MM.1S (cell line): ENCODE data around the gene BARD1.
"Not testable (repeated sequence)": the region's sequence is repeated elsewhere in the genome, so short reads cannot be mapped to it uniquely, and the experiment has no call there.

Experiments used
- DNase-seq: peaks from one replicate; pipeline ENCODE4 v3.0.0-alpha.2; 2015
- H2AFZ ChIP-seq: fragments of 300-600 bp; sonication (generic); 2 replicates; pipeline ENCODE4 v1.6.0; 2016; ENCODE audit warnings: antibody characterized with exemption, low read length
- H3F3A ChIP-seq: fragments of 300-600 bp; sonication (generic); 2 replicates; pipeline ENCODE4 v1.6.1; 2016; ENCODE audit warnings: mild to moderate bottlenecking, antibody characterized with exemption, low read length, moderate library complexity, mixed read lengths; ENCODE audit not compliant: insufficient read depth
- H3K27ac ChIP-seq: fragments of 300-600 bp; sonication (generic); 2 replicates; pipeline ENCODE4 v1.5.1; 2016; ENCODE audit warnings: mild to moderate bottlenecking, low read length
- H3K27me3 ChIP-seq: fragments of 300-600 bp; sonication (generic); replicated peaks from 2 replicates; pipeline ENCODE4 v1.6.0; 2016; ENCODE audit warnings: low read length; ENCODE audit not compliant: insufficient read depth
- H3K36me3 ChIP-seq: fragments of 300-600 bp; sonication (generic); replicated peaks from 2 replicates; pipeline ENCODE4 v1.6.1; 2016; ENCODE audit warnings: mild to moderate bottlenecking, low read length, mixed read lengths; ENCODE audit not compliant: insufficient read depth
- H3K4me1 ChIP-seq: fragments of 300-600 bp; sonication (generic); 2 replicates; pipeline ENCODE4 v1.6.1; 2016; ENCODE audit warnings: low read length, mixed read lengths
- H3K4me2 ChIP-seq: fragments of 300-600 bp; sonication (generic); 2 replicates; pipeline ENCODE4 v1.6.0; 2016; ENCODE audit warnings: low read depth, low read length
- H3K4me3 ChIP-seq: fragments of 300-600 bp; sonication (generic); 2 replicates; pipeline ENCODE4 v1.5.1; 2016; ENCODE audit warnings: low read length, mixed read lengths
- H3K79me2 ChIP-seq: fragments of 300-600 bp; sonication (generic); 2 replicates; pipeline ENCODE4 v1.6.1; 2016; ENCODE audit warnings: mixed run types, low read length, mixed read lengths
- H3K9ac ChIP-seq: fragments of 300-600 bp; sonication (generic); 2 replicates; pipeline ENCODE4 v1.6.1; 2016; ENCODE audit warnings: low read length, mixed read lengths
- H3K9me2 ChIP-seq: fragments of 300-600 bp; sonication (generic); replicated peaks from 2 replicates; pipeline ENCODE4 v1.6.1; 2016; ENCODE audit warnings: mild to moderate bottlenecking, low read length, mixed read lengths; ENCODE audit not compliant: insufficient read depth
- H3K9me3 ChIP-seq: fragments of 300-600 bp; sonication (generic); replicated peaks from 2 replicates; pipeline ENCODE4 v1.6.1; 2016; ENCODE audit warnings: mild to moderate bottlenecking, low read length, mixed read lengths; ENCODE audit not compliant: insufficient read depth
- H4K20me1 ChIP-seq: fragments of 300-600 bp; sonication (generic); 2 replicates; pipeline ENCODE4 v1.6.1; 2016; ENCODE audit warnings: mild to moderate bottlenecking, low read length, moderate library complexity, mixed read lengths; ENCODE audit not compliant: insufficient read depth
- EZH2 ChIP-seq: fragments of 300-600 bp; sonication (generic); optimal IDR thresholded peaks from 2 replicates; pipeline ENCODE3; 2017; ENCODE audit warnings: low read depth, mild to moderate bottlenecking, antibody characterized with exemption, low read length, mixed read lengths
- EZH2phosphoT487 ChIP-seq: fragments of 300-600 bp; sonication (generic); IDR thresholded peaks from 2 replicates; pipeline ENCODE4 v1.6.1; 2018; ENCODE audit warnings: antibody characterized with exemption, low read length
- TF ChIP-seq, protein P1 (sequence below): fragments of 300-600 bp; sonication (generic); IDR thresholded peaks from 2 replicates; pipeline ENCODE4 v1.5.1; 2016; ENCODE audit warnings: antibody characterized with exemption, low read length, mixed read lengths

The BARD1 gene

DNA sequence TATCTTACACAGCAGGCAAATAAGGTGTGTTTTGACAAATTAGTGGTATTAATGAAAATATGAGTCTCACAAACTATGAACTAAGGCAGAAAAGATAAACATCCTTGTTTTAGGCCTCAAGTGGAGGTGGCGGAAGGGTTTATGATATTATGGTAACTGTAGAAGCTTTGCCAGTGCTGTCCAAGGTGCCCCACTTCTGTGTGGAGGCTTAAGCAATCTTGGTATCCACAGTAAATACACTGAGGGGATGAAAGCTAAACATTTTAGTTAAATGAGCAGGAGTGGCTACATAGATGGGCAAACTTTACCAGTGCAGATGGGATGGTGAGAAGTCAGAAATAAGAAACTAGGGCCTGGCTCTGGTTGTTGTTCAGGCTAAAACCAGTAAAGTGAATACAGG lies 84.7 kb downstream of the BARD1 start:
- Histone ChIP-seq H3K27ac (no peak overlapping the region), H3K27me3 (no peaks in the 10 kb centered on the region), H3K4me3 (no peak overlapping the region), H3K4me1 (no peaks in the 10 kb centered on the region), H3K4me2 (no peak overlapping the region), H3K79me2 (no peaks in the 10 kb centered on the region), H3K36me3 (peaks cover 10% of the 10 kb centered on the region; the same call in 1 of the 2 replicates), H3F3A (no peaks in the 10 kb centered on the region), H3K9me2 (no peaks in the 10 kb centered on the region), H3K9me3 (no peaks in the 10 kb centered on the region), H4K20me1 (no peaks in the 10 kb centered on the region), H2AFZ (no peak overlapping the region), H3K9ac (no peak overlapping the region)
- DNase-seq: no peak
- TF ChIP-seq, protein P1, sequence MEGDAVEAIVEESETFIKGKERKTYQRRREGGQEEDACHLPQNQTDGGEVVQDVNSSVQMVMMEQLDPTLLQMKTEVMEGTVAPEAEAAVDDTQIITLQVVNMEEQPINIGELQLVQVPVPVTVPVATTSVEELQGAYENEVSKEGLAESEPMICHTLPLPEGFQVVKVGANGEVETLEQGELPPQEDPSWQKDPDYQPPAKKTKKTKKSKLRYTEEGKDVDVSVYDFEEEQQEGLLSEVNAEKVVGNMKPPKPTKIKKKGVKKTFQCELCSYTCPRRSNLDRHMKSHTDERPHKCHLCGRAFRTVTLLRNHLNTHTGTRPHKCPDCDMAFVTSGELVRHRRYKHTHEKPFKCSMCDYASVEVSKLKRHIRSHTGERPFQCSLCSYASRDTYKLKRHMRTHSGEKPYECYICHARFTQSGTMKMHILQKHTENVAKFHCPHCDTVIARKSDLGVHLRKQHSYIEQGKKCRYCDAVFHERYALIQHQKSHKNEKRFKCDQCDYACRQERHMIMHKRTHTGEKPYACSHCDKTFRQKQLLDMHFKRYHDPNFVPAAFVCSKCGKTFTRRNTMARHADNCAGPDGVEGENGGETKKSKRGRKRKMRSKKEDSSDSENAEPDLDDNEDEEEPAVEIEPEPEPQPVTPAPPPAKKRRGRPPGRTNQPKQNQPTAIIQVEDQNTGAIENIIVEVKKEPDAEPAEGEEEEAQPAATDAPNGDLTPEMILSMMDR: no peak
- TF ChIP-seq EZH2 (no peak), EZH2phosphoT487 (no peak)

DNA sequence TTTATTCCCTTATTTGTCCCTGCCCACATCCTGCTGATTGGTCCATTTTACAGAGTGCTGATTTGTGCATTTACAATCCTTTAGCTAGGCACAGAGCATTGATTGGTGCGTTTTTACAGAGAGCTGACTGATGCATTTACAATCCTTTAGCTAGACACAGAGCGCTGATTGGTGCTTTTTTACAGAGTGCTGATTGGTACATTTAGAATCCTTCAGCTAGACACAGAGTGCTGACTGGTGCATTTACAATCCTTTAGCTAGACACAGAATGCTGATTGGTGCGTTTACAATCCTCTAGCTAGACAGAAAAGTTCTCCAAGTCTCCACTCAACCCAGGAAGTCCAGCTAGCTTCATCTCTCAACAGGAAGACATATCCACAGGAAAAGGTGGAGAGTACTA lies 91.6 kb downstream of the BARD1 start:
- H3K4me3 ChIP-seq, H3F3A ChIP-seq, H3K9me2 ChIP-seq, H3K4me1 ChIP-seq, DNase-seq, H3K9ac ChIP-seq, H4K20me1 ChIP-seq, H3K79me2 ChIP-seq, H2AFZ ChIP-seq, H3K27me3 ChIP-seq, H3K27ac ChIP-seq, H3K36me3 ChIP-seq, H3K4me2 ChIP-seq, H3K9me3 ChIP-seq: not testable (repeated sequence)

DNA sequence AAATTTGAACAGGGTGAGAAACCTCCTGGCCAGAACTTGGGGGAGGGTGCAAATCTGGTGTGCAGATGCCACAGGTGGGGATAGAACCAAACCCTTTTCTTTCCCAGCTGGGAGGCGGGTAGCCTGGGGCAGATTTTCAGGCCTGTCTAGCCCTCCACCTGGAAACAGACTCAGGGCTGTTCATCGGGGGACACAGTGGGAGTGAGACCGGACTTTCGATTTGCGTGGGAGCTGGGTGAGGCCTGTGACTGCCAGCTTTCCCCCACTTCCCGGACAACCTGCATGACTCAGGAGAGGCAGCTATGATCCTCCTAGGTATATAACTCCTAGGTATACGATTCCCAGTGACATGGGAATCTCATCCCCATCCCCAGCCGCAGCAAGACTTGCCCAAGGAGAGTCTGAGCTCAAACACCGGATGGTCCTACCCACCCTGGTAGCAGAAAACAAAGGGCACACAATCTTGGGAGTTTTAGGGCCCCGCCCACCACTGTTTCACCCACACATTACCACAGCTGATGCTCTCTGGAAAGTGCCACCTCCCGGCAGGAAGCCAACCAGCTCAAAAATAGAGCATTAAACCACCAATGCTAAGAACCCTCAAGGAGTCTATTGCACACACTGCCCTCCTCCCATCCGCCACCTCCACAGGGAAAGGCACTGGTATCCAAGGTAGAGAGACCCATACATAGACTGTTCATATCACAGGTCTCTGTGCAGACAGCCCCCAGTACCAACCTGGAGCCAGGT lies 92.5 kb downstream of the BARD1 start:
- Histone ChIP-seq H3K36me3 (no peaks in the 10 kb centered on the region), H3K27ac (no peak overlapping the region), H3K4me1 (no peaks in the 10 kb centered on the region), H3K79me2 (no peaks in the 10 kb centered on the region), H3K9me3 (no peaks in the 10 kb centered on the region), H3K9me2 (no peaks in the 10 kb centered on the region), H2AFZ (no peak overlapping the region), H4K20me1 (no peaks in the 10 kb centered on the region), H3K27me3 (no peaks in the 10 kb centered on the region), H3K4me2 (no peak overlapping the region), H3K4me3 (no peak overlapping the region), H3F3A (no peaks in the 10 kb centered on the region), H3K9ac (no peak overlapping the region)
- no peak for TF ChIP-seq EZH2phosphoT487
- DNase-seq: no peak

DNA sequence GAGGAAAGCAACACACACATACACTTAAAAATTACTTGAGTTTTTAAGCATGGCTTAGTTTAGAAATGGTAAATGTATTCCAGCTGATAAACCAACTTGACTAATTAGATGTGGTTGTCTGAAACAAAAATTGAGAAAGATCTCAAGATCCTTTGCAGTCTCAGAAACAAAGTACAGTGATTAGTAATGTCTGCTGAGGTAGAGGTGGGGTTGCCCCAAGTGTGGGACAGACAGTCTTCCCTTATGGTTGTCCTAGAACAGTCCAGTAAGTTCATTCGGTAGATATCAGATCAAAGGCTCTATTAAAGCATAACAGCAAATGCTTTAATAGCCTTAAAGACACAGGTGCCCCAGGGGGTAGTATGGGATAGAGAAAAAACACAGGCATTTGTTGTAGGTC lies 94.5 kb downstream of the BARD1 start:
- Histone ChIP-seq H3K27me3 (no peaks in the 10 kb centered on the region), H3F3A (no peaks in the 10 kb centered on the region), H3K9me2 (no peaks in the 10 kb centered on the region), H3K79me2 (no peaks in the 10 kb centered on the region), H3K4me2 (no peak overlapping the region), H2AFZ (no peak overlapping the region), H4K20me1 (no peaks in the 10 kb centered on the region), H3K36me3 (no peaks in the 10 kb centered on the region), H3K4me3 (no peak overlapping the region), H3K4me1 (no peaks in the 10 kb centered on the region), H3K9ac (no peak overlapping the region), H3K9me3 (no peaks in the 10 kb centered on the region), H3K27ac (no peak overlapping the region)
- no peak for DNase-seq
- TF ChIP-seq EZH2 (no peak), EZH2phosphoT487 (no peak)
- TF ChIP-seq, protein P1: no peak
